ENCODE results near the gene DCANP1. TPM values are rescaled to one million over a fixed set of nuclear protein-coding genes. Genes with fewer than 3 reads are reported as not detected.

The DCANP1 gene
- total and polyA plus RNA-seq, 9 of the 15 experiments (the other 6 are each of a cell fraction or from before 2014, with no cell fraction given): not detected

- no TSS peak for BruUV-seq (replicated peaks)
- Histone ChIP-seq H3K36me3 (ENCODE audit: control insufficient read depth, insufficient read depth, low read length) (no peaks in the 10 kb centered on the region), H3K9me1 (ENCODE audit: control insufficient read depth, insufficient read depth, low read length) (no peaks in the 10 kb centered on the region), H2AFZ (ENCODE audit: low read depth, low read length) (no peak overlapping the region), H3K27me3 (ENCODE audit: control insufficient read depth in 2 of 2, insufficient read depth in 2 of 2, low read length in 2 of 2) (peaks cover 0 to 4% of the 10 kb centered on the region in 2 experiments; a peak in 1 of 5 replicates), H3K79me2 (ENCODE audit: control insufficient read depth, insufficient read depth, low read length) (no peaks in the 10 kb centered on the region), H3K4me1 (replicated peaks in 1 of 2; ENCODE audit: control insufficient read depth in 2 of 2, insufficient read depth in 2 of 2, low read length in 2 of 2) (peaks cover 8 to 34% of the 10 kb centered on the region in 2 experiments; a peak in 4 of 5 replicates), H3K4me3 (no peak overlapping the region), H3K4me2 (ENCODE audit: insufficient read depth, low read length) (no peak overlapping the region), H3K9me3 (replicated peaks; ENCODE audit: control insufficient read depth, insufficient read depth, low read depth, low read length) (no peaks in the 10 kb centered on the region), H3K27ac (ENCODE audit: extremely low read depth, low read depth, low read length) (no peak overlapping the region), H4K20me1 (replicated peaks; ENCODE audit: control insufficient read depth, insufficient read depth, low read length) (peaks cover 10% of the 10 kb centered on the region), H3K9ac (ENCODE audit: insufficient read depth in 1 of 2, low read depth in 2 of 2, low read length in 2 of 2) (no peak overlapping the region)
- DNase-seq (ENCODE audit: extremely low read depth in 1 of 4, low spot score in 3 of 4): no peak
- ChIA-PET CTCF (ENCODE audit: low intra/inter-chr PET ratio) (no interaction called here), POLR2A (interaction anchor here (0.9 kb wide), 1 partner anchor 8 kb away, joined by 3 read pairs; no protein-coding TSS in a partner anchor)
- intact Hi-C loops (cut with micrococcal nuclease): no loop called here
- in situ Hi-C loops (cut with MboI): no loop called here
- no peak for FAIRE-seq
- 87% methylated on average over 40 of the region's 49 CpGs for WGBS (ENCODE audit: insufficient coverage, low coverage, missing lambda C conversion rate)
- TF ChIP-seq ADNP (tag; IDR thresholded peaks at IDR 0.05) (no peak), ZBTB33 (CRISPR knock-in tag; IDR thresholded peaks at IDR 0.05) (peak; percentile 51; the same call in 1 of the 2 replicates), RBM22 (IDR thresholded peaks at IDR 0.05; ENCODE audit: low read depth, low read length, poor library complexity, severe bottlenecking) (no peak)
- TF ChIP-seq, protein P1, sequence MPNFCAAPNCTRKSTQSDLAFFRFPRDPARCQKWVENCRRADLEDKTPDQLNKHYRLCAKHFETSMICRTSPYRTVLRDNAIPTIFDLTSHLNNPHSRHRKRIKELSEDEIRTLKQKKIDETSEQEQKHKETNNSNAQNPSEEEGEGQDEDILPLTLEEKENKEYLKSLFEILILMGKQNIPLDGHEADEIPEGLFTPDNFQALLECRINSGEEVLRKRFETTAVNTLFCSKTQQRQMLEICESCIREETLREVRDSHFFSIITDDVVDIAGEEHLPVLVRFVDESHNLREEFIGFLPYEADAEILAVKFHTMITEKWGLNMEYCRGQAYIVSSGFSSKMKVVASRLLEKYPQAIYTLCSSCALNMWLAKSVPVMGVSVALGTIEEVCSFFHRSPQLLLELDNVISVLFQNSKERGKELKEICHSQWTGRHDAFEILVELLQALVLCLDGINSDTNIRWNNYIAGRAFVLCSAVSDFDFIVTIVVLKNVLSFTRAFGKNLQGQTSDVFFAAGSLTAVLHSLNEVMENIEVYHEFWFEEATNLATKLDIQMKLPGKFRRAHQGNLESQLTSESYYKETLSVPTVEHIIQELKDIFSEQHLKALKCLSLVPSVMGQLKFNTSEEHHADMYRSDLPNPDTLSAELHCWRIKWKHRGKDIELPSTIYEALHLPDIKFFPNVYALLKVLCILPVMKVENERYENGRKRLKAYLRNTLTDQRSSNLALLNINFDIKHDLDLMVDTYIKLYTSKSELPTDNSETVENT (CRISPR knock-in tag; IDR thresholded peaks at IDR 0.05): no peak
- ATAC-seq: no peak
Observed at GRCh38 chr5:135490245-135491037, 43.3 kb upstream of the DCANP1 start.
